Stimulated activated CD4-positive, alpha-beta T cell treated with anti-CD3 and anti-CD28 coated beads, Interleukin-1b, Interleukin-23, amount 100 ng/mL, for 4 hours (primary cell): ENCODE results near the gene C3orf52.

Experiments used
- DNase-seq, 2 donors: peaks; one replicate each; pipeline ENCODE4 v3.0.0-alpha.2; 2020; ENCODE audit warnings: low read depth in 2 of 2

Gene C3orf52

DNA sequence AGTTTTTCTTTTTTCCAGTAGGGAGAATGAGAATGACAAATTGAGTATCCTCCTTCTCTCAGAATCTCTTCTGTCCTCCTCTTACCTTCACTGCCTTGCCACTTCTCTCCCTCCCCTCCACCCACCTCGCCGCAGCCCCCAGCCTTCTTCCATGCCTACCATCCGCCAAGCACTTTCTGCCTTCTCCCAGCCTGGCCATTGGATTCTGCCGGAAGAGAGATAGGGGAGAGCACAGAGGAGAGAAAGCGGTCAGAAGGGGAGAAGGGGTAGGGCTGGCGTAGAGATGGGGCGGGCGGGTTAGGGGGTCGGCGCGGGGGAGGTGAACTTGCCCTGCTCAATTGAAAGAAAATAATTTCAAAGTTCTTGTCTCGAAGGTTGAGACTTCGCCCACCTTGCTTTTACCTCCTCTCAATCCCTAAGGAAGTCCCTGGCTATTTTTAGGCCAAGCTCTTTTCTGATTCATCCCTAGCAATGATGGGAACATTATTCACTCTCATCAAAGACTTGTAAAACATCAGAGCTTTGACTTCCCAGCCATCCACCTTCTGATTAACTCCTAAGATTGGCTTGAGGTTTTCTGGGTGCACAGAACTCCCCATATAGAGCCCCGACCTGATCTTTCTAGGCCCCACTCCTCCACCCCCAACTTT is 811 bp downstream of the C3orf52 start:
- no peak for DNase-seq

GRCh38 chr3:112087746-112088145 is 1.6 kb downstream of the C3orf52 start:
- no peak for DNase-seq

DNA sequence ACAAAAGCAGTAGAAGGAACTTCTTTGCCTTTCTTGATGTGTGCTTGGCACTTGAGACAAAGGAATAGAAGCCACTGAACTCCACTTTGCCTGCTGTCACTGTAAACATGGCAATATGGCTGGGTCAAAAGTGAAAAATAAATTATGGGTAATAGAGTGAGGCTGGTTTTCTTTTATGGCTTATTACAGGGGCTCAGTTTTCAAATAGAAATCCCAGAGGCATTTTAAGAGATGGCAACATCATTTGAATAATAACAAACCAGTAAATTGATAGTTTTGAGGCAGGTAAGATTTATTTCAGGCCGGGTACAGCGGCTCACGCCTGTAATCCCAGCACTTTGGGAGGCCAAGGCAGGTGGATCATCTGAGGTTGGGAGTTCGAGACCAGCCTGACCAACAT is 2.8 kb downstream of the C3orf52 start:
- no peak for DNase-seq

DNA sequence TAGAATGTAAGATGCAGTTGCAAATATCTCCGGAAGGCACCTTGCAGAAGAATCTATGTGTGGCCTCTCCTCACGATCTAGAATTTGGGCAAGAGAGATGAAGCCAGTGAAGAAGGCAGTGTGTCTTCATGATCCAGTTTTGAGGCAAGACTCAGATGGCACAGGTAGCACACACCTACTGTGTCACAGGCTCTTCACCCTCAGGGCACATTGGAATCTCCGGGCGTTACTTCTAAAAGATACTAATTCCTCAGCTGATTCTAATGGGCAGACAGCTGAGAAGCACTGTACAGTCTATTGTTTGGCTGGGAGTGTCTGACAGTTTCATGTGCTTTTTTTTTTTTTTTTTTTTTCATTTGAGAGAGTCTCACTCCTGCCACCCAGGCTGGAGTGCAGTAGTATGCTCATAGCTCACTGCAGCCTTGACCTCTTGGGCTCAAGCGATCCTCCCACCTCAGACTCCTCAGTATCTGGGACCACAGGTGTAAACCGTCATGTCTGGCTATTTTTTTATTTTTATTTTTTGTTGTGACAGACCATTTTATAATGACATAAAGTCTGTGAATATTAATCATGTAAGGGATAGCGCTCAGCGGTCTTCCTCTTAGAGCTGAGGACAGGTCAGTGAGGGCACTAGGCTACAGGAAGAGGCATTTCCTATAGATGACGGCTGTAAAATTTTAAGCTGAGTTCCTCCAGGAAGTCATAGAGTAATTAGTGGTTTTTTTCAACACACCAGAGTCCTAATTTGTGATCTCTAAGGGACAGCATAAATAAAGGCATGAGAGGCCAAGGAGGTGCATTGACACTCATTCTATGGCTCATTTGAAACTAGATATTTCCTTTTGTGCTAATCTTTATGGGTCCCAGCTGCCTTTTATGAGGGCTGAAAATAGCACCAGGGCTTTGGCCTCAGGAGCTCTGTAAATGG is 4.0 kb downstream of the C3orf52 start:
- no peak for DNase-seq

DNA sequence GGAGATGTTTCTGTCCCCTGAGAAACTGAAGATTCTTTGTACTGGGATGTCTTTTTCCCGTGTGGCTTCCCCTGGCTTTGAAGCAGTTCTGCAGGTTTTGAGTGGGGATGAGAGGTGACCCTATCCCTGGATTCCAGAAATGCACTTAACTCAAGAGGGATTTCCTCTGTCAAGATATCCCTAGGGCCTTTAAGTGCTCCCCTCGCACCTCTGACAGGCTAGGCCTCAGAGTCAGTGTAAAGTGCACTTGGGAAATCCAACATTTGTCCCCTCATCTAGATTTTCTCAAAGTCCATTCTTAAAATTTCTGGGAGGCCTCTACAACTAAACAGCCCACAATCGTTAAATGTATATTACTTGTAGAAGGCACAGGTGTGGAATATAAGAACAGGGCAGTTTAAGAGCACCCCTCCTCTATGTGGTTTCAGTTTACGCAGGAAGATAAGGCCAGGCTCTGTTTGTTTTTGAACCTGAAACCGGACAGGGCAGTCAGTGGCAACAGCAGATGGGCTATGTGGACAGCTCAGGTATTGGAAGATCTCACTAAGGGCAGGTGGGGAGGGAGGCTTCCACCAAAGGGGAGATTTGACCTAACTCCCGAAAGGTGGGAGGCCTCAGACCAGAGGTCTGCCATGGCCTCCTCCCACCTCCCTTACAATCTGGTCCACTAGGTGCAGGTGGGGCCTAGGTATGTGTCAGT is 4.8 kb downstream of the C3orf52 start:
- DNase-seq, result no peak

DNA sequence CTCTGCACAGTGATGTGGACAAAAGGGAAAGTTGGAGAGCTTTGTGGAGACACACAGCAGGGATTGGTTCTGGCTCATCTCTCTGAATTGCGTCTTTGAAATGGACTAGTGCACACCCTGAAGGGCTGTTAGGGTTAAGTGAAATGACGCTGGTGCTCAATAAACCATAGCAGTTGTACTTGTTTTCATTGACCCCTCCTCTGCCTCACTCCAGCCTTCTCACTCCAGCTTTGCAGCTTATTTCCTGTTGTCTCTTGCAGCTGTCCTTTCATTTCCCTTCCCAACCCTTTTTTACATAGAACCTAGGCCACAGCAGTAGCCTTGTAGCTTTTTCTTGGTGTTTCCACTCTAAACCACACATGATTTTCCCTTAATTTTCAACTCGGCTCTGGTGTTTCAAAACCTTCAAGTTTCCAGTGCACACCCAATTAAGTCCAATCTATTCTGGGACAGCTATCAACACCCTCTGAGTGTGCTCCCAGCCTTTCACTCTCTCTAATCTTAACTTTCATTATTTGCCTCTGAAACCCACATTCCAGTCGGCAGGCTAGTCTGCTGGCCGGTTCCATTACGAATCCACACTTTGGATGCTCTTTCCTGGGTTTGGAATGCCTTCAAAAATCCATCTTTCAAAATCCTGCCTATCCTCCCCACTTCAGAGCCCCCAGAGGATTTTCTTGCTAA is 6.4 kb downstream of the C3orf52 start:
- no peak for DNase-seq

- DNase-seq, result no peak
These were observed 7.0 kb downstream of the C3orf52 start for GRCh38 chr3:112093180-112093522.

GRCh38 chr3:112095731-112096130 is 9.5 kb downstream of the C3orf52 start:
- DNase-seq, result no peak

- no peak for DNase-seq
These were observed 10.0 kb downstream of the C3orf52 start for GRCh38 chr3:112096176-112096575.

DNA sequence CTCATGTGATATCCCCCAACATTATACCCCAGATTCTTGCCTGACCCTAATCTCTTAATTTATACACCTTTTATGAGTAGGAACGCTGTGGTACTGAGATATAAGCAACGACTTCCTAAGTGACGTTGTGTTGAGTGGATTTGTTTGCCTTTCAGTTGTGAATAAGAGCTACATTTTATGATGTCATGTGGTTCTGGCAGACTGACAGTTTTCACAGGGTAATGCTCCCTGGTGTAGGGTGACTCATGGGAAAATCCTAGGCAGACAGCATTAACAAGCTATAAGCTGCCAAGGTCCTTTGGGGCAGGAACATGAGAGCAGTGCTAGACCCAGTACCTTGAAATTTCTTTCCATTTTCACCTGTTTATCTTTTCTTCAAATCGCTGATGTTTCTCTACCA is 11.2 kb downstream of the C3orf52 start:
- DNase-seq, result no peak

GRCh38 chr3:112101916-112102315 is 15.7 kb downstream of the C3orf52 start:
- DNase-seq, result no peak

DNA sequence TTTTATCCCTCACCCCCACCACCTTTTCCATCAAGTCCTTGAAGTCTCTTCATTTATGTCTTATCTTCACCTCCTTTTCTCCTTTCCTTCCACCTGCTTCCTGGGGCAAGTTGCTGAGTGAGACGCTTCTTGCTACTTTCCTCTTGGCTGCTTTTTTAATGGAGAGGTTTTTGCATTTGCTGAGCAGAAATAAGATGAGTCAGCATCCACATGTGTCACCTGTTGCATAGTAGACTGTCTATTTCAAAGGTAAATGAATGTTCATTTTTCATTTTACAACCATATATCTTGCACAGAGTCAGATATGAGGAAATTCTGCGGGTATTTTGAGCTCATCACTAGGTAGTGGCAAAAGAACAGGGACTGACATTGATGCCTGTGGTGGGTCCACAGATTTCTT is 18.6 kb downstream of the C3orf52 start:
- no peak for DNase-seq

DNA sequence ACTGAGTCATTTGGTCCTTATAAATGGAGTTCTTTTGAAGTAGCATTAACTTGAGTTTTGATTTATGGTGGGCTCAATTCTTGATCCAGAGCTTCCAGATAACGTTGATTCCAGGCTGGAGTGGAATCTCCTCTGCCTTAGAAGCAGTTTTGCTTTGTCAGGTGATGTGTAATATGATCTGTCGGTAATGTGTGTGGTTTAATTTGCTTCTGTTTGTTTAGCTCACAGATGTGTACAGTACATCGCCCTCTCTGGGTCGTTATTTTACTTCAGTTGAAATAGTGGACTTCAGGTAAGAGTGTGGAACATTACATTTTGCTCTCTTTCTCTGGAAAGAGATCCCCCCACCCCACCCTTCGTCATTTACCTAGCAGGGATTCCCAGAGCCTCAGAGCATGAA is 23.1 kb downstream of the C3orf52 start:
- DNase-seq, result no peak

GRCh38 chr3:112111785-112112402 is 25.7 kb downstream of the C3orf52 start:
- DNase-seq, result peak; percentile 14 to 48

DNA sequence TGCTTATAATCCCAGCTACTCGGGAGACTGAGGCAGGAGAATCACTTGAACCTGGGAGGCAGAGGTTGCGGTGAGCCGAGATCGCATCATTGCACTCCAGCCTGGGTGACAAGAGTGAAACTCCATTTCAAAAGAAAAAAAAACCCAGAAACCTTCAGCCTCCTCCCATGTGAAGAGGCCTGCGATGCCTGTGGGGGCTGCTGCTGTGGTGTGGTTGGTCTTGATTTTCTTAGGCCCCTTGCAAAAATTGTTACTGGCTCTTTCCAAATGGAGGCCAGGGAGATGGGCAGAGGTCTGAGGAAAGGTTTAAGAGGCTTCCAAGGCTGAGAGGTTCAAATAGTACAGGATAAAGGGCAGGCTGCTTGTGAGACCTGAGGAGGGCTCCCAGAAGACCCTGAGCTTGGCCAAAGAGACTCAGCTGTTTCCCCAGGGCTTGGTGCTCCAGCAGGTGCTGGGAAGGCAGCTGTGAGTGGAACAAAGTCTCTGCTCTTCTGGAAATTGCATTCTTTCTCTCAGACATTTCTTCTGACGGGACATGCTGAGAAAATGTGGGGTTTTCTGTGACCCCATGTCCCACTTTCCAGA is 28.5 kb downstream of the C3orf52 start:
- no peak for DNase-seq

DNA sequence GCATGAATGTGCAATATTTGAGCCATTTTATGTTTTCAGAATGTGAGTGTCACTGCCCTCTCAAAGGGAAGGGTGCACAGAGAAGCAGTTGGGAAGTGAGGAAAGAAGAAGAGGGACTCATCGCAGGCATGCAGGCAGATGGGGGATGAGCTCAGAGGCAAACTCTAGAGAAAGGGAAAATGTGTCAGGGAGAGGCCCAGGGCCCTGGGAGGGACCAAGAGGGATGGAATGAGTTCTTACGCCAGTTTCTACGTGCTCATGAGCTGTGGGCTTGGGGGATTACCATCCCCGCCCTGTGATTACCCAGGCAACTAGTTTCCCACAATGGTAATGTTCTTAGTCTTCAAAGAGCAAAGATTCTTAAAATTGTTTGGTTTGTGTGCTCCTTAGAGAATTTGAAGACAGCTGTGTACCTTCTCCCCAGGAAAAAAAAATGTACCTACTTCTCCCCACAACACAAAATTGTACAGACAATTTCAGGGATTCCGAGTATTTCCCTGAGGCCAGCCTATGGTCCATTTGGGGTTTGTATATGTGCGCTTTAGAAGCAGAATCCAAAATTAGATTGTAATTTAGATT is 29.1 kb downstream of the C3orf52 start:
- DNase-seq, result no peak

- no peak for DNase-seq
These were observed 29.7 kb downstream of the C3orf52 start for GRCh38 chr3:112115806-112116383.

DNA sequence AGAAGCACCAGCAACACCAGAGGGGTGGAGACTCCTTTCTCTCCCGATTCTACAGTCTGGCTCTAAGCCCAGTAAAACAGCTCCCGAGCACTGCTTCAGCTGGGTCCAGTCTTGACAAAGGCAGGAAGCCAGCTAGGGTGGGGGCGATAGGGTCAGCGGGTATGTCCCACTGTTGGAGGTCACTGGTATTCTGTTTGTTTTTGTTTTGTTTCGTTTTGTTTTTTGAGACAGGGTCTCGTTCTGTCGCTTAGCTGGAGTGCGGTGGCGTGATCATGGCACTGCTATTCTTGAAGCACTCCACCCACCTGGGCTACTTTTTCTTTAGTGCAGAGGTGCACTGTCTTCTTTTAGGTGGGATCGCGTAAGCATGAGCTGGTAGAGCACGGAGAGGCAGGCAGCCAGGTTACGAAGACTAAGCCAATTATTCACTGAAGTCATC is 30.6 kb downstream of the C3orf52 start:
- no peak for DNase-seq

DNA sequence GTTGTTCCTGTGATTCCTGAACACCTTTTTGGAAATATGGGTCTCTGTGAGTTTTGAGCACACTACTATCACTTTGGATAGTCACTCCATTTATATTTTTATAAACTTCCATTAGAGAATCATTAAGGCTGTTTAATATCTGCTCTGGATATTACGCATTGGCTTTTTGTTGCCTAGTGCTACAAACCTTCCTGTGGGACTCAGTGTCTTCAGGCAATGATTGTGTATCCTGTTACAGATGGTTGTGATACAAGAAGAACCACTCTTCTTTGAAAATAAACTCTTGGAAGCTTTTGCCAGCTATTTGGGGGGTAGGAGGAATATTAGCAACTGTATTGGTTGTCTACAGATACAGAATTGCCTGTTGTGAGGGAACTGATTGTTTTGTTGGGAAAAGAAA is 31.2 kb downstream of the C3orf52 start:
- no peak for DNase-seq

DNA sequence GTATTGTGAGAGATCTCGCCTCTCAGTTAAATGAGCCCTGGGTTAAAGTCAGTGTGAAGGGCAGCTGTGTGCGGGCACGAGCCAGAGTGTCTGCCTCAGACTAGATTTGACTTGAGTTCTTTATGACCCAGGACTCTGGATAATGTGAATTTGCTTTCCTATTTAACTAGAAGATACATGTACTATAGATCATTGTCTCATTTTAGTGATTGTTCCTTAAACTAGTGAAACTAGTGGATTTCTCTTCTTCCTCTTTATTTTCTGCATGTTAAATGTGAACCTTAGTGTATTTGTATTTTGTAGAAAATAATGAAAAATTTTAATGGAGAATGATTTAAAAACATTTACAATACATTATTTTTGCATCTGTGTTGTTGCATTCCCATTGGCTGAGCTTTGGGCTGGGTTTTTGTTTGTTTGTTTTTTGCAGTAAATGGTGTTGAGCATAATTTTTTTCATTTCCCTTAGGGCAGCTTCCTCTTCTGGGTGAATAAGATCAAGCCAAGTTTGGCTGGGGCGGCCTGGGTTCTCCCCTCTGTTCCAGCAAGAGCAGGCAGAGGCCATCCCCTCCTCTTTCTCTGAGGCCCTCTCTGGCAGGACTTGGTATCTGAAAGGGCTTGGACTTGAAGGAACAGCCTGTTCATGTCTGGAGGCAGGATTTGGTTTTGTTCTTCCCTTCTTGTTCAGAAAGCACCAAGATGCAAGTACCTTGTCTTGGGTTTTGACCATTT is 31.8 kb downstream of the C3orf52 start:
- DNase-seq, result no peak
